DMS79 (cell line): Measurements from ENCODE around the gene OBSL1.

Experiments used
- DNase-seq: peaks from one replicate; lab custom pipeline; 2025; lab: John Stamatoyannopoulos, UW

OBSL1 gene

GRCh38 chr2:219571311-219572236 is at the start of gene OBSL1:
TSS of gene OBSL1 (minus strand) at chr2:219571539. CDS start at chr2:219571232, 307 bp downstream.
- DNase-seq = peak; percentile 79

- DNase-seq = no peak
Observed at GRCh38 chr2:219620546-219620945, 49.2 kb upstream of the OBSL1 start.

GRCh38 chr2:219619235-219619634 is 47.9 kb upstream of the OBSL1 start:
- DNase-seq = no peak

- no peak for DNase-seq
Observed at GRCh38 chr2:219618733-219619122, 47.4 kb upstream of the OBSL1 start.

GRCh38 chr2:219616550-219616949 is 45.2 kb upstream of the OBSL1 start:
- no peak for DNase-seq

GRCh38 chr2:219615894-219616293 is 44.6 kb upstream of the OBSL1 start:
- no peak for DNase-seq

GRCh38 chr2:219615036-219615435 is 43.7 kb upstream of the OBSL1 start:
- DNase-seq = no peak

- no peak for DNase-seq
Observed at GRCh38 chr2:219614076-219614860, 42.9 kb upstream of the OBSL1 start.

- DNase-seq = no peak
Observed at GRCh38 chr2:219613461-219614070, 42.2 kb upstream of the OBSL1 start.

- no peak for DNase-seq
Observed at GRCh38 chr2:219612577-219613286, 41.4 kb upstream of the OBSL1 start.

GRCh38 chr2:219611866-219612576 is 40.7 kb upstream of the OBSL1 start:
- no peak for DNase-seq

- no peak for DNase-seq
Observed at GRCh38 chr2:219611306-219611705, 40.0 kb upstream of the OBSL1 start.

GRCh38 chr2:219609149-219609750 is 37.9 kb upstream of the OBSL1 start:
- DNase-seq = no peak

GRCh38 chr2:219608399-219608964 is 37.1 kb upstream of the OBSL1 start:
- DNase-seq = no peak

GRCh38 chr2:219607931-219608330 is 36.6 kb upstream of the OBSL1 start:
- DNase-seq = no peak

- DNase-seq = no peak
Observed at GRCh38 chr2:219605607-219605954, 34.2 kb upstream of the OBSL1 start.

- no peak for DNase-seq
Observed at GRCh38 chr2:219603771-219604170, 32.4 kb upstream of the OBSL1 start.

GRCh38 chr2:219598308-219599078 is 27.2 kb upstream of the OBSL1 start:
- peak; percentile 1 for DNase-seq

- peak; percentile 86 for DNase-seq
Observed at GRCh38 chr2:219597552-219598307, 26.4 kb upstream of the OBSL1 start, which contains the start of gene STK11IP. TSS of gene STK11IP (plus strand) at chr2:219597857. CDS start at chr2:219598120, 263 bp downstream.
